ENCODE measurements around the gene GALNT2.

GALNT2 gene

GRCh38 chr1:230165536-230165935 lies 98.5 kb downstream of the GALNT2 start:
- DNase-seq (ENCODE audit: low read depth), result no peak

- no peak for DNase-seq (ENCODE audit: low read depth)
Observed at GRCh38 chr1:230166366-230167132, 99.5 kb downstream of the GALNT2 start.

- no peak for DNase-seq (ENCODE audit: low read depth)
Observed at GRCh38 chr1:230167419-230167852, 100.4 kb downstream of the GALNT2 start.

- no peak for DNase-seq (ENCODE audit: low read depth)
Observed at GRCh38 chr1:230169454-230170152, 102.6 kb downstream of the GALNT2 start.

GRCh38 chr1:230170153-230170547 lies 103.1 kb downstream of the GALNT2 start:
- DNase-seq (ENCODE audit: low read depth), result no peak

- no peak for DNase-seq (ENCODE audit: low read depth)
Observed at GRCh38 chr1:230170622-230171021, 103.6 kb downstream of the GALNT2 start.

- no peak for DNase-seq (ENCODE audit: low read depth)
Observed at GRCh38 chr1:230171356-230172015, 104.4 kb downstream of the GALNT2 start.

GRCh38 chr1:230172016-230172537 lies 105.0 kb downstream of the GALNT2 start:
- DNase-seq (ENCODE audit: low read depth), result no peak

GRCh38 chr1:230173187-230173975 lies 106.3 kb downstream of the GALNT2 start:
- DNase-seq (ENCODE audit: low read depth), result no peak

- no peak for DNase-seq (ENCODE audit: low read depth)
Observed at GRCh38 chr1:230174041-230174440, 107.0 kb downstream of the GALNT2 start.

GRCh38 chr1:230174471-230175162 lies 107.6 kb downstream of the GALNT2 start:
- no peak for DNase-seq (ENCODE audit: low read depth)

- no peak for DNase-seq (ENCODE audit: low read depth)
Observed at GRCh38 chr1:230175163-230175747, 108.2 kb downstream of the GALNT2 start.

- DNase-seq (ENCODE audit: low read depth), result no peak
Observed at GRCh38 chr1:230175839-230176238, 108.8 kb downstream of the GALNT2 start.

- no peak for DNase-seq (ENCODE audit: low read depth)
Observed at GRCh38 chr1:230176326-230176725, 109.3 kb downstream of the GALNT2 start.

GRCh38 chr1:230176871-230177411 lies 109.9 kb downstream of the GALNT2 start:
- DNase-seq (ENCODE audit: low read depth), result no peak

GRCh38 chr1:230179249-230179648 lies 112.2 kb downstream of the GALNT2 start:
- no peak for DNase-seq (ENCODE audit: low read depth)

- DNase-seq (ENCODE audit: low read depth), result no peak
Observed at GRCh38 chr1:230185076-230186001, 118.3 kb downstream of the GALNT2 start.

- peak; percentile 50 for DNase-seq (ENCODE audit: low read depth)
Observed at GRCh38 chr1:230186003-230186863, 119.2 kb downstream of the GALNT2 start.
